Heart left ventricle (tissue), 13 donors: ENCODE data around the gene LRRC36.

Source experiments
- POLR2A ChIP-seq, 2 donors: fragments of 450-650 bp; IDR thresholded peaks; one replicate each; pipeline ENCODE4 v1.6.1; 2017; ENCODE audit warnings: antibody characterized with exemption in 2 of 2, mild to moderate bottlenecking in 2 of 2, moderate library complexity in 2 of 2
- TF ChIP-seq, protein P1 (sequence below), 12 donors: fragments of 200-600 bp; sonication (generic) in 4 of 12; IDR thresholded peaks; one replicate each; pipeline versions ENCODE4 v1.5.0 to v1.8.0; 2018 to 2022; ENCODE audit warnings: antibody characterized with exemption in 12 of 12, mild to moderate bottlenecking in 5 of 12
- donor health status: ischemic (EF 13 %, LVEDD 7.1; RV severe dilation, severe dysfunction).
- donor health status: DM: no; HTN: yes; CAD: no.
- donor health status: DM: no; HTN: no; CAD: no.
- donor health status: ischemic (EF 25% LVEDD 6.9; RV normal size, moderate dysfunction).
- donor health status: ischemic (EF 25% LVEDD 5.7; RV mildly dilated, moderate dysfunction).
- donor health status: ischemic (EF 35%, LVEDD 5.7; RV mildly dilated, moderate dysfunction).
- donor health status: nonischemic (EF 11% LVEDD 7.7; RV severe dilation, severe dysfunction).
- donor health status: DM: yes; HTN: yes; CAD: no.
- donor health status: PGD.
- donor health status: ischemic (EF 29% LVEDD 5.4; RV normal size, mild dysfunction).
- donor health status: nonischemic (EF 23%, LVEDD 6.1; RV moderate dilation, normal function).

DNA sequence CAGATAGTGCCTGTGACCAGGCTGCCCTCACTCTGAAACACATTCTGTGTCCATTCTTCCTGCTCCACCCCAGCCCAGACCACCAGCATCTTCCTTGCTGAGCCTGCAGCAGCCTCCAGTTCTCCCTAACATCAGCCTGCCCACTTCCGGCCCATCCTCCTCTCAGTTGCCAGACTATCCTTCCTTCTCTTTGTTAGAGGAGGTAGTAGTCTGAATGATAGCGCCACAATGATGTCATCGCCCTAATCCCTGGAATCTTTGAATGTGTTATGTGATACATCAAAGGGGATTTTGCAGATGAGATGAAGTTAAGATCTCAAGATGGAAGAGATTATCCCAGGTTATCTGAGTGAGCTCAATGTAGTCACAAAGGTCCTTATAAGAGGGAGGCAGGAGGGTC lies 92.9 kb downstream of the LRRC36 start:
- TF ChIP-seq, protein P1, sequence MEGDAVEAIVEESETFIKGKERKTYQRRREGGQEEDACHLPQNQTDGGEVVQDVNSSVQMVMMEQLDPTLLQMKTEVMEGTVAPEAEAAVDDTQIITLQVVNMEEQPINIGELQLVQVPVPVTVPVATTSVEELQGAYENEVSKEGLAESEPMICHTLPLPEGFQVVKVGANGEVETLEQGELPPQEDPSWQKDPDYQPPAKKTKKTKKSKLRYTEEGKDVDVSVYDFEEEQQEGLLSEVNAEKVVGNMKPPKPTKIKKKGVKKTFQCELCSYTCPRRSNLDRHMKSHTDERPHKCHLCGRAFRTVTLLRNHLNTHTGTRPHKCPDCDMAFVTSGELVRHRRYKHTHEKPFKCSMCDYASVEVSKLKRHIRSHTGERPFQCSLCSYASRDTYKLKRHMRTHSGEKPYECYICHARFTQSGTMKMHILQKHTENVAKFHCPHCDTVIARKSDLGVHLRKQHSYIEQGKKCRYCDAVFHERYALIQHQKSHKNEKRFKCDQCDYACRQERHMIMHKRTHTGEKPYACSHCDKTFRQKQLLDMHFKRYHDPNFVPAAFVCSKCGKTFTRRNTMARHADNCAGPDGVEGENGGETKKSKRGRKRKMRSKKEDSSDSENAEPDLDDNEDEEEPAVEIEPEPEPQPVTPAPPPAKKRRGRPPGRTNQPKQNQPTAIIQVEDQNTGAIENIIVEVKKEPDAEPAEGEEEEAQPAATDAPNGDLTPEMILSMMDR (IDR thresholded peaks at IDR 0.05), result no peak
- no peak for TF ChIP-seq POLR2A (IDR thresholded peaks at IDR 0.05)
